ENCODE data around the gene LIPC.

LIPC gene

DNA sequence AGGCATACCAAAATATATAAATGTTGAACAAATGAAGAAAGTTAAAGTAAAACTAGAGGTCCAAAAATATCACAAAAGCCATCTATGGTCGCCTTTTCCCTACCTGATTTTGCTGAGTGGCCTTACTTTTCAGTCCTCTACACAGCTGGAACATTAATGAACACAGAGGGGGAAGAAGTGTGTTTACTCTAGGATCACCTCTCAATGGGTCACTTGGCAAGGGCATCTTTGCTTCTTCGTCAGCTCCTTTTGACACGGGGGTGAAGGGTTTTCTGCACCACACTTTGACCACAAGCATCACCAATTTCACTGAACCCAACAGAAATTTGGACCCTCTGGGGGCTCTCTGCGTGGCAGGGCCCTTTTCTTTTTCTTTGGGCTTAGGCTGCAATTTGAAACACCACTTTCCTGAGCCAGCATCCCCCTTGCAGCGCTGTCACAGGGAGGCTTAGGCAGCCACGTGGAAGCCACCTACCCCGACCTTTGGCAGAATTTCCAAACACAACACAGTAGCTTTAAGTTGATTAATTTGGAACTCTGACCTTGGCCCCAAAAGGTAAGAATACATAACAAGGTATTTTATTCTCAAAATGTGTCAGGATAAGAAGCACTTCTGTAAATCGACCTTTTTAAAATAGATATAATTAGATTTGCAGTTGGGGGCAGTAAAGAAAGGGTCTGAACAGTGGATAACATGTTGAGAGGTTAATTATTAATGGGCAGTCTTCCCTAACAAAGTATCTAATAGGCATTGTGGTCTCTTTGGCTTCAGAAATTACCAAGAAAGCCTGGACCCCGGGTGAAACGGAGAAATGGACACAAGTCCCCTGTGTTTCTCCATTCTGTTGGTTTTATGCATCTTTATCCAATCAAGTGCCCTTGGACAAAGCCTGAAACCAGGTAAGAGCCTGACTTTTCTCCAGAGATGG, at the start of gene LIPC:
Gene LIPC, plus strand, starts transcription at position 771 of the 929 bp plus-strand sequence. Its CDS starts 42 bp downstream, at position 813.
- intact Hi-C loops (cut with DNase I): no loop called here
- DNase-seq: peak in 1 of 42 donors; percentile 33

- DNase-seq: no peak
- intact Hi-C loops (cut with DNase I): no loop called here
Measured at GRCh38 chr15:58383876-58384275, 47.9 kb upstream of the LIPC start.

DNA sequence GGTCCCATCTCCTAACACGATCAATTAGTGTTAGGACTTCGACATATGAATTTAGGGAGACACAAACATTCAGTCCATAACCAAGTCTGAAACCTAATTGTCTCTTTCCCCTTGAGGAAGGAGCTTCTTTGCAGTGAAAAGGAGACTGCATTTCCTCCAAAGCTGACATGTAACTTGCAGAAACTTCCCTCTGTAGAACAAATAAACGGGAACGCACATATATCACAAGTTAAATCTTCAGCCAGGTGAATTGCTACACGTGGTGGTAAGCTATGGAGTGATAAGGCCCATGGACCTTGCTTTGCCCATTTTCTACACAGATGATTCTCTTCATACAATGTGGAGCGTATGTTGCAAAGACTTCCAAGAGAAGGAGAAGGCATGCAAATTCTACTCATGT, 47.1 kb upstream of the LIPC start:
- no peak for DNase-seq
- intact Hi-C loops (cut with DNase I): no loop called here

DNA sequence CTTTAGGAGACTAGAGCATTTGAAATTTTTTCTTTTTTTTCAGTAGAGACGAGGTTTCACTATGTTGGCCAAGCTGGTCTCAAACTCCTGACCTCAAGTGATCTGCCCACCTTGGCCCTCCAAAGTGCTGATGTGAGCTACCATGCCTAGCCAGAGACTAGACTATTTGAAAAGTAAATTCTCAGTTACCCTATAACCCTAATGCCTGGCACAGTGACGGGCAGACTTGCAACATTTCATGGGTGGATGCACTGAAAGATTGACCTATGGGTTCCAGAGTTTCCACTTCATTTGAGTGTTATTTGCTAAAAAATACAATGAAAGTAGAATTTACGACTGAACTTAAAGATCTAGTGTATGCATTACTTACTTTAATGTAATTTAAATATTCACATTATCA, 45.7 kb upstream of the LIPC start:
- intact Hi-C loops (cut with DNase I): no loop called here
- no peak for DNase-seq

- intact Hi-C loops (cut with DNase I): no loop called here
- no peak for DNase-seq
Measured at GRCh38 chr15:58386641-58387040, 45.1 kb upstream of the LIPC start.

- no peak for DNase-seq
- intact Hi-C loops (cut with DNase I): no loop called here
Measured at GRCh38 chr15:58387130-58387529, 44.7 kb upstream of the LIPC start.

DNA sequence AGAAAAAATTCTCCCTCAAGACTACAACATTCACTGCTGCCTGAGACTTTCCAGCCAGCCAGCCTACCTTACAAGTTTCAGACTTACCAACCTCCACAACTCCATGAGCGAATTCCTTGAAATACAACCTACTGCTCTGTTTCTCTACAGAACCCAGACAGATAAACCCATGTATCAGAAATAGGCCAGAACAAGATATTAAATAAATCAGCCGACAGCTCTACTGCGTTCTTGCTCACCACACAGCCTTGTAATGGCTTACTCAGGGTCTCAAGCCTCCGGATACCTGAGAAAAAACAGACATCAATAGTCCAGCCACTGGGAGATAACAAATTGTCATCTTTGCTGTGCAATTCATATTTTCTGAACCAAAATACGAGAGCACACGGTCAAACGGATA, 43.6 kb upstream of the LIPC start:
- no peak for DNase-seq
- intact Hi-C loops (cut with DNase I): no loop called here

GRCh38 chr15:58390118-58390517, 41.7 kb upstream of the LIPC start:
- intact Hi-C loops (cut with DNase I): no loop called here
- no peak for DNase-seq

GRCh38 chr15:58390655-58391054, 41.1 kb upstream of the LIPC start:
- intact Hi-C loops (cut with DNase I): no loop called here
- DNase-seq: no peak

- no peak for DNase-seq
- intact Hi-C loops (cut with DNase I): no loop called here
Measured at GRCh38 chr15:58391088-58391487, 40.7 kb upstream of the LIPC start.

DNA sequence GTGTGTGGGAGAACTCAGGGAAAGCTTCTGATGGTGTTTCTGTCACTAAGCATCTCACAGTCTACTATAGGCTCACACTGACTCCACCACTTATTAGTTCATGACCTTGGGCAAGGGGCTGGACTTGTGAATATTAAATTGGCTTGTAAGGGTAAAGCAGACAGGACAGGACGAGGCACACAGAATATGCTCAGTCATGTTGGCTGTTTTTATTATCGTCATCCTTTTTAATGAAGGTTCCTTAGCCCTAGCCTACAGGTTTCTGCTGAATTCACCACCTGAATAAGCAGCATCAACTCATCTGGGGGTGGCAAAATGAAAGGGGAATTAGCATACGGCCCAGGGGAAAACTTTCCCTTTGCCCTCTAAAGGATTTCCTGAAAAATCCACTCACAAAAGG, 39.6 kb upstream of the LIPC start:
- peak in 1 of 42 donors; percentile 19 for DNase-seq
- intact Hi-C loops (cut with DNase I): no loop called here

- intact Hi-C loops (cut with DNase I): no loop called here
- DNase-seq: no peak
Measured at GRCh38 chr15:58392611-58393161, 39.1 kb upstream of the LIPC start.

DNA sequence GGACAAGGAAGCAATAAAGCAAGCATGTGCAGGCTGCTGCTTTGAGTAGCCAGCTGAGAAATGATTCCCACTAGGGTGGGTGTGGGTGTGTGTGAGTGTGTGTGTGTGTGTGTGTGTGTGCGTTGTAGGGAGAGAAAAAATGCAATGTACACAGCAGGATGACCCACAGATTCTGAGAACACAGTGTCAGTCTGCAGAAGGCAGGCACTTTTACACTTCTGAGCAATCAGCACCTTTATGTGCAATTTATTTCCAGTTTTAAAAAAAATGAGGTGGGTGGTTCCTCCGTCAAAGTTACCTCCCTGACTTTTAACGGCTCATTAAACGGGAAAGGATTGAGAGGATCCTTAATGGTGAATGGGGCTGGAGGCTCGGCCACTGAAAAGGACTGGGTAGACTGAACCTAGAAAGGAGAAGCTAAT, 38.5 kb upstream of the LIPC start:
- peak in 4 of 42 donors; percentile 20 to 49 (median 23) for DNase-seq
- intact Hi-C loops (cut with DNase I): no loop called here

DNA sequence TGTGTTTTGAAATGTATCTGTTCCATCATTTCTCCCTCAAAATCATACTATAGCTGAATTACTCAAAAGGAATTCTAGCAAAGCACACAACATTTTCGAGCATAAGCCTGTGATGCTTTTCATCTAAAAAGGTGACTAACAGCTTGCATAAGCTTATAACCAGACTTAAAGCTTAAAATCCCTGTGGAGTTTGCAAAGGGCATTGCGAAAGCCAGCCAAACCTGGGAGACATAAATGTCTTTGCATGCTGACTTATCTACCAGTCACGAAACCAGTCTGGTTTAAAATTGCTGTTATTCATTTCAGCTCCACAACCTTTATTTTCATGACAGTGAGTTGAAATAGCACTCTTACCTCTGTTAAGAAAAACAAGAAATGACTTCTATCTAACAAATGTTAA, 35.6 kb upstream of the LIPC start:
- peak in 18 of 42 donors; percentile 17 to 65 (median 40) for DNase-seq
- intact Hi-C loops (cut with DNase I): no loop called here

- DNase-seq: no peak
- intact Hi-C loops (cut with DNase I): no loop called here
Measured at GRCh38 chr15:58398071-58398470, 33.7 kb upstream of the LIPC start.

- no peak for DNase-seq
- intact Hi-C loops (cut with DNase I): no loop called here
Measured at GRCh38 chr15:58398643-58399042, 33.1 kb upstream of the LIPC start.

- intact Hi-C loops (cut with DNase I): no loop called here
- DNase-seq: no peak
Measured at GRCh38 chr15:58399739-58400138, 32.1 kb upstream of the LIPC start.

- DNase-seq: no peak
- intact Hi-C loops (cut with DNase I): no loop called here
Measured at GRCh38 chr15:58401276-58401675, 30.5 kb upstream of the LIPC start.

DNA sequence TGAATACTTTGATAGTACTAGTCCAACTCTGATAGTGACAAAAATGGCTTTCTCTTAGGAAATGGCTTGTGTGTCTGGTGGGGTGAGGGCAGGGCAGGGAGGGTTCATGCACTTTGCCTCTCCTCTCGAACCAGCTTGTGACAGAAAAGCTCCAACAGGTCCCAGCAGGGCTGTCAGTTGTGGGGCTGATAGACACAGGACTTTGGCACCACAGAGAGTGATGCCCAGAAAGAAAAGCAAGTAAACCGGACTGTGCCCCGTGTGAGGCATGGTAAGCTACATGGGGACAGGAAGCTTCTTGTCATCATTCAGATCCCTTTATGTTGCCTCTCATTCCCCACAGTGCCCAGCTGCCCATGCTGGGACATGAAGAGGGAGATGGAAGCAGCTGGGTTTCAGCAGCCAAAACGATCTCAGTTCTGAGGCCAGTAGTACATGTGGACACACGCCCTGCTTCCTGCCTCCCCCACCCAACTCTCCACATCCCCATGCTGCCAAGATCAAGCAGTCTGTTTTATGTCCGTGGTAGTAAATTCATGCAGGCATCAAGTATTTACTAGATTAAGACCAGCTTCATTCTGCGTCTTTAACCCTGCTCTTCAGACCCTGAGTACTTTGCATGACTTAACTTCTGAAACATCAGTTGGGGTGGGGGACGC, 29.7 kb upstream of the LIPC start:
- intact Hi-C loops (cut with DNase I): no loop called here
- no peak for DNase-seq

GRCh38 chr15:58403581-58403980, 28.2 kb upstream of the LIPC start:
- intact Hi-C loops (cut with DNase I): no loop called here
- no peak for DNase-seq

Measured in head of caudate nucleus (tissue), 42 donors.